Hepatocyte (in vitro differentiated cells): ENCODE results near the gene VAMP7. TPM values are rescaled to one million over a fixed set of nuclear protein-coding genes. Genes with fewer than 3 reads are reported as not detected.

Source experiments
- DNase-seq: peaks from one replicate; pipeline ENCODE4 v3.0.0-alpha.2; 2016; ENCODE audit warnings: low spot score
- H2AFZ ChIP-seq: fragments of 200-600 bp; sonication (generic); 2 replicates; pipeline ENCODE4 v1.6.0; 2016; ENCODE audit warnings: antibody characterized with exemption, mild to moderate bottlenecking
- H3K27ac ChIP-seq: fragments of 200-600 bp; sonication (generic); 2 replicates; pipeline ENCODE4 v1.5.1; 2016; ENCODE audit warnings: mild to moderate bottlenecking
- H3K27me3 ChIP-seq: fragments of 200-600 bp; sonication (generic); 2 replicates; pipeline ENCODE4 v1.6.1; 2016
- H3K36me3 ChIP-seq: fragments of 200-600 bp; sonication (generic); replicated peaks from 2 replicates; pipeline ENCODE4 v1.5.1; 2016; ENCODE audit warnings: low read depth; ENCODE audit not compliant: insufficient read depth
- H3K4me1 ChIP-seq: fragments of 200-600 bp; sonication (generic); 2 replicates; pipeline ENCODE4 v1.5.1; 2016; ENCODE audit warnings: mild to moderate bottlenecking, moderate library complexity; ENCODE audit not compliant: insufficient read depth
- H3K4me2 ChIP-seq: fragments of 200-600 bp; sonication (generic); 2 replicates; pipeline ENCODE4 v1.6.0; 2016
- H3K4me3 ChIP-seq: fragments of 200-600 bp; sonication (generic); 2 replicates; pipeline ENCODE4 v1.5.1; 2016; ENCODE audit warnings: mild to moderate bottlenecking
- H3K79me2 ChIP-seq: fragments of 200-600 bp; sonication (generic); 2 replicates; pipeline ENCODE4 v1.6.0; 2017; ENCODE audit warnings: mild to moderate bottlenecking
- H3K9me2 ChIP-seq: fragments of 200-600 bp; sonication (generic); replicated peaks from 2 replicates; pipeline ENCODE4 v1.6.0; 2017; ENCODE audit warnings: mild to moderate bottlenecking; ENCODE audit not compliant: insufficient read depth
- H3K9me3 ChIP-seq: fragments of 200-600 bp; sonication (generic); 2 replicates; pipeline ENCODE4 v1.5.1; 2016; ENCODE audit warnings: low read depth, mild to moderate bottlenecking
- H4K20me1 ChIP-seq: fragments of 200-600 bp; sonication (generic); 2 replicates; pipeline ENCODE4 v1.6.0; 2016; ENCODE audit warnings: mild to moderate bottlenecking; ENCODE audit not compliant: insufficient read depth, poor library complexity, severe bottlenecking
- EZH2 ChIP-seq: fragments of 200-600 bp; sonication (generic); IDR thresholded peaks from 2 replicates; pipeline ENCODE4 v1.6.1; 2016; ENCODE audit warnings: antibody characterized with exemption, mild to moderate bottlenecking, borderline replicate concordance
- EZH2phosphoT487 ChIP-seq: fragments of 200-600 bp; sonication (generic); IDR thresholded peaks from one replicate; pipeline ENCODE4 v1.6.1; 2018; ENCODE audit warnings: antibody characterized with exemption, mild to moderate bottlenecking, low read depth, moderate library complexity; ENCODE audit not compliant: unreplicated experiment, severe bottlenecking
- WGBS: methylation state at CpG from one replicate; pipeline ENCODE4 v1.1.6; 2016; ENCODE audit warnings: low lambda C conversion rate; ENCODE audit errors: missing lambda C conversion rate; 5-methylcytosine and 5-hydroxymethylcytosine counted together
- polyA plus RNA-seq: library from polyadenylated mRNA; unstranded; fragments of >200 nt; fragmentation: Nextera tagmentation; extraction: Ambion mirVana; gene quantifications from 2 replicates; pipeline ENCODE4 v1.2.1, GENCODE V29; 2016
- total RNA-seq: library from RNA; depleted of rRNA; stranded (reverse); fragments of >200 nt; gene quantifications from 2 replicates; pipeline ENCODE4 v1.2.3, GENCODE V29; 2014
- TF ChIP-seq, protein P1 (sequence below): fragments of 200-600 bp; sonication (generic); IDR thresholded peaks from 2 replicates; pipeline ENCODE4 v1.5.1; 2016; ENCODE audit warnings: antibody characterized with exemption, mild to moderate bottlenecking; ENCODE audit not compliant: poor library complexity

The VAMP7 gene
- total and polyA plus RNA-seq, 2 experiments from 2014 or later: 34.0 to 52.6 TPM

DNA sequence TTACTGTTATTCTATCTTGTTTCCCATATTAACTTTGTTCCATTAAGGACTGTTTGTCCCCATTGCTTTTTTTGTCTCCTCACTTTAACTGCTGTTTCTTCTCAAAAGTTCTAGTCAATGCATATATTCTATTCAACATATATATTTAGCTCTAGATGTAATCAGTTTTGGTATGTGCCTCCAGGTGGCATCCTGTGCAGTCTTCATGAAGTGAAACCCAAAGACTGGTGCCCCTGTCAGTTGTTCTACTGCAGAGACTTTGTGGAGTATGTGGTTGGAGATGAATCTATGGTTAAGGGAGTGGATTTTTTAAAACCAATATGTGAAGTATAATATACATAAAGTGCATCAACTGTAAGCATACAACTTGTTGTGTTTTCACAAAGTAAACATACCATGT is 57.0 kb downstream of the VAMP7 start:
- no peaks in the 10 kb centered on the region for H3K9me3 ChIP-seq
- no peaks in the 10 kb centered on the region for H4K20me1 ChIP-seq
- no peaks in the 10 kb centered on the region for H3K4me1 ChIP-seq
- no peaks in the 10 kb centered on the region for H3K79me2 ChIP-seq
- H3K9me2 ChIP-seq: no peaks in the 10 kb centered on the region
- H3K4me3 ChIP-seq: no peak overlapping the region
- no peaks in the 10 kb centered on the region for H3K27me3 ChIP-seq
- no peak overlapping the region for H3K4me2 ChIP-seq
- TF ChIP-seq EZH2 (no peak), EZH2phosphoT487 (no peak)
- TF ChIP-seq, protein P1, sequence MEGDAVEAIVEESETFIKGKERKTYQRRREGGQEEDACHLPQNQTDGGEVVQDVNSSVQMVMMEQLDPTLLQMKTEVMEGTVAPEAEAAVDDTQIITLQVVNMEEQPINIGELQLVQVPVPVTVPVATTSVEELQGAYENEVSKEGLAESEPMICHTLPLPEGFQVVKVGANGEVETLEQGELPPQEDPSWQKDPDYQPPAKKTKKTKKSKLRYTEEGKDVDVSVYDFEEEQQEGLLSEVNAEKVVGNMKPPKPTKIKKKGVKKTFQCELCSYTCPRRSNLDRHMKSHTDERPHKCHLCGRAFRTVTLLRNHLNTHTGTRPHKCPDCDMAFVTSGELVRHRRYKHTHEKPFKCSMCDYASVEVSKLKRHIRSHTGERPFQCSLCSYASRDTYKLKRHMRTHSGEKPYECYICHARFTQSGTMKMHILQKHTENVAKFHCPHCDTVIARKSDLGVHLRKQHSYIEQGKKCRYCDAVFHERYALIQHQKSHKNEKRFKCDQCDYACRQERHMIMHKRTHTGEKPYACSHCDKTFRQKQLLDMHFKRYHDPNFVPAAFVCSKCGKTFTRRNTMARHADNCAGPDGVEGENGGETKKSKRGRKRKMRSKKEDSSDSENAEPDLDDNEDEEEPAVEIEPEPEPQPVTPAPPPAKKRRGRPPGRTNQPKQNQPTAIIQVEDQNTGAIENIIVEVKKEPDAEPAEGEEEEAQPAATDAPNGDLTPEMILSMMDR: no peak
- H3K36me3 ChIP-seq: no peaks in the 10 kb centered on the region
- H2AFZ ChIP-seq: no peak overlapping the region
- H3K27ac ChIP-seq: no peak overlapping the region
- no peak for DNase-seq

DNA sequence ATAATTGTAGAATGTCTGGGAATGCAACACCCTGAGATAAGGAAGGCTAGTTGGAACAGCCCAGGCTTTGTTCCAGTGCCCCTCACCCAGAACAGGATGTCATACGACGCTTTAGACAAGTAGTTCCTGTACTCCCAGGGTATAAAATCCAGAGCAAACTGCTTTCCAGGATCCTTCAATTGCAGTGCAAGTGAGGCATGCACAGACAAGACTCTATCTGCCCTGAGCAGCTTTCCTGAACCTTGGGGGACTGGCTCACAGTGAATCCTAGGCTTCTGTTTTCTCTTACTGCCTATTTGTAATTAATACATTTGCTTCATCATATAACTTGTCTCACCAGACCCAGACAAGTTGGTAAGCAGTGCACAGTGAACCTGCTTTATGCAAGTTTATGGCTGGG is 68.0 kb downstream of the VAMP7 start:
- no peaks in the 10 kb centered on the region for H3K9me2 ChIP-seq
- no peak overlapping the region for H3K4me2 ChIP-seq
- H3K27me3 ChIP-seq: no peaks in the 10 kb centered on the region
- no peaks in the 10 kb centered on the region for H3K36me3 ChIP-seq
- H3K4me1 ChIP-seq: no peaks in the 10 kb centered on the region
- no peaks in the 10 kb centered on the region for H3K9me3 ChIP-seq
- no peak overlapping the region for H2AFZ ChIP-seq
- no peak overlapping the region for H3K4me3 ChIP-seq
- TF ChIP-seq, protein P1: no peak
- TF ChIP-seq EZH2 (no peak), EZH2phosphoT487 (no peak)
- H3K27ac ChIP-seq: no peak overlapping the region
- no peaks in the 10 kb centered on the region for H4K20me1 ChIP-seq
- H3K79me2 ChIP-seq: no peaks in the 10 kb centered on the region
- no peak for DNase-seq
- 50% methylated on average over 2 of the region's 2 CpGs for WGBS

- Histone ChIP-seq H4K20me1 (no peaks in the 10 kb centered on the region), H3K27ac (no peak overlapping the region), H3K9me3 (no peaks in the 10 kb centered on the region), H3K4me1 (no peaks in the 10 kb centered on the region), H2AFZ (no peak overlapping the region), H3K36me3 (no peaks in the 10 kb centered on the region), H3K4me3 (no peak overlapping the region), H3K79me2 (no peaks in the 10 kb centered on the region), H3K9me2 (no peaks in the 10 kb centered on the region), H3K4me2 (no peak overlapping the region), H3K27me3 (no peaks in the 10 kb centered on the region)
- 72% methylated on average over 3 of the region's 3 CpGs for WGBS
- DNase-seq: no peak
- TF ChIP-seq EZH2phosphoT487: no peak
- no peak for TF ChIP-seq EZH2
- TF ChIP-seq, protein P1: no peak
Observed at GRCh38 chrX:155951237-155951789, 70.2 kb downstream of the VAMP7 start.

GRCh38 chrX:155953055-155953454 is 71.9 kb downstream of the VAMP7 start:
- Histone ChIP-seq H3K9me2 (no peaks in the 10 kb centered on the region), H3K79me2 (no peaks in the 10 kb centered on the region), H3K36me3 (no peaks in the 10 kb centered on the region), H2AFZ (no peak overlapping the region), H3K9me3 (no peaks in the 10 kb centered on the region), H3K4me3 (no peak overlapping the region), H3K27me3 (no peaks in the 10 kb centered on the region), H3K4me1 (no peaks in the 10 kb centered on the region), H3K27ac (no peak overlapping the region), H3K4me2 (no peak overlapping the region), H4K20me1 (no peaks in the 10 kb centered on the region)
- WGBS: 64% methylated on average over 3 of the region's 3 CpGs
- DNase-seq: no peak
- no peak for TF ChIP-seq EZH2phosphoT487
- TF ChIP-seq EZH2: no peak
- TF ChIP-seq, protein P1: no peak
